Esophagus muscularis mucosa (tissue), 3 donors: ENCODE results near the gene POU3F3.

Experiments used
- POLR2AphosphoS5 ChIP-seq, 2 donors: sonication (generic); formaldehyde crosslinking; IDR thresholded peaks; one replicate each; pipeline ENCODE4 v1.6.1; 2017; ENCODE audit warnings: antibody characterized with exemption in 2 of 2
- TF ChIP-seq, protein P1 (sequence below), 3 experiments: fragments of 200-600 bp in 2 of 3; fragments of 450-650 bp in 1 of 3; sonication (generic) in 2 of 3; IDR thresholded peaks; one replicate each; pipeline ENCODE4 v1.5.1; 2017 to 2019; ENCODE audit warnings: antibody characterized with exemption in 3 of 3, mild to moderate bottlenecking in 2 of 3, moderate library complexity in 1 of 3

DNA sequence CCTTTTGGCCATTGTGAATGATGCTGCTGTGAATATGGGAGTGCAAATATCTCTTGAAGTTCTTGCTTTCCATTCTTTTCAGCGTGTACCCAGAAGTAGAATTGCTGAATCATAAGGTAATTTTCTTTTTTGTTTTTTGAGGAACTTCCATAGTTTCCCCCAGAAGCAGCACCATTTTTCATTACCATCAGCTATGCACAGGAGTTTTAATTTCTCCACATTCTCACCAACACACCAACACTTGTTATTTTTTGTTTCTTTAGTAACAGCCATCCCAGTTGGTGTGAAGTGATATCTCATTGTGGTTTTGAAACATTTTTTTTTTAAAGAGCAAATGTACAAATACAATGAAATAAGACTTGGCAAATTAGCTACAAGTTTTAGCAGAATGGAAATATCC is 21.3 kb downstream of the POU3F3 start:
- TF ChIP-seq, protein P1, sequence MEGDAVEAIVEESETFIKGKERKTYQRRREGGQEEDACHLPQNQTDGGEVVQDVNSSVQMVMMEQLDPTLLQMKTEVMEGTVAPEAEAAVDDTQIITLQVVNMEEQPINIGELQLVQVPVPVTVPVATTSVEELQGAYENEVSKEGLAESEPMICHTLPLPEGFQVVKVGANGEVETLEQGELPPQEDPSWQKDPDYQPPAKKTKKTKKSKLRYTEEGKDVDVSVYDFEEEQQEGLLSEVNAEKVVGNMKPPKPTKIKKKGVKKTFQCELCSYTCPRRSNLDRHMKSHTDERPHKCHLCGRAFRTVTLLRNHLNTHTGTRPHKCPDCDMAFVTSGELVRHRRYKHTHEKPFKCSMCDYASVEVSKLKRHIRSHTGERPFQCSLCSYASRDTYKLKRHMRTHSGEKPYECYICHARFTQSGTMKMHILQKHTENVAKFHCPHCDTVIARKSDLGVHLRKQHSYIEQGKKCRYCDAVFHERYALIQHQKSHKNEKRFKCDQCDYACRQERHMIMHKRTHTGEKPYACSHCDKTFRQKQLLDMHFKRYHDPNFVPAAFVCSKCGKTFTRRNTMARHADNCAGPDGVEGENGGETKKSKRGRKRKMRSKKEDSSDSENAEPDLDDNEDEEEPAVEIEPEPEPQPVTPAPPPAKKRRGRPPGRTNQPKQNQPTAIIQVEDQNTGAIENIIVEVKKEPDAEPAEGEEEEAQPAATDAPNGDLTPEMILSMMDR (IDR thresholded peaks at IDR 0.05), result no peak
- TF ChIP-seq POLR2AphosphoS5 (IDR thresholded peaks at IDR 0.05), result no peak
